ENCODE results near the gene UNC5A.
"Not testable (repeated sequence)": the region's sequence is repeated elsewhere in the genome, so short reads cannot be mapped to it uniquely, and the experiment has no call there.

Gene UNC5A

GRCh38 chr5:176866707-176867310 lies 56.5 kb downstream of the UNC5A start:
- no peak for DNase-seq

- DNase-seq = no peak
Observed at GRCh38 chr5:176868126-176868525, 57.8 kb downstream of the UNC5A start.

- no peak for DNase-seq
Observed at GRCh38 chr5:176868731-176869130, 58.4 kb downstream of the UNC5A start.

- DNase-seq = no peak
Observed at GRCh38 chr5:176869501-176870109, 59.2 kb downstream of the UNC5A start.

GRCh38 chr5:176870110-176870591 lies 59.8 kb downstream of the UNC5A start:
- DNase-seq = no peak

- not testable (repeated sequence) for DNase-seq
Observed at GRCh38 chr5:176870644-176871043, 60.3 kb downstream of the UNC5A start.

GRCh38 chr5:176872586-176872985 lies 62.2 kb downstream of the UNC5A start:
- not testable (repeated sequence) for DNase-seq

GRCh38 chr5:176873011-176873410 lies 62.7 kb downstream of the UNC5A start:
- DNase-seq = not testable (repeated sequence)

- no peak for DNase-seq
Observed at GRCh38 chr5:176873541-176874172, 63.3 kb downstream of the UNC5A start.

- no peak for DNase-seq
Observed at GRCh38 chr5:176874198-176874780, 63.9 kb downstream of the UNC5A start.

GRCh38 chr5:176875014-176875550 lies 64.7 kb downstream of the UNC5A start:
- no peak for DNase-seq

GRCh38 chr5:176875783-176876505 lies 65.6 kb downstream of the UNC5A start:
- DNase-seq = no peak

- DNase-seq = no peak
Observed at GRCh38 chr5:176876506-176877431, 66.4 kb downstream of the UNC5A start.

GRCh38 chr5:176877793-176878331 lies 67.5 kb downstream of the UNC5A start:
- DNase-seq = peak; percentile 29

- no peak for DNase-seq
Observed at GRCh38 chr5:176878463-176878862, 68.1 kb downstream of the UNC5A start.

GRCh38 chr5:176878906-176879662 lies 68.7 kb downstream of the UNC5A start:
- no peak for DNase-seq

- DNase-seq = no peak
Observed at GRCh38 chr5:176879663-176880361, 69.5 kb downstream of the UNC5A start.

GRCh38 chr5:176880366-176881020 lies 70.1 kb downstream of the UNC5A start:
- no peak for DNase-seq

- DNase-seq = no peak
Observed at GRCh38 chr5:176881021-176881749, 70.8 kb downstream of the UNC5A start.
